Peyer's patch (tissue), 4 donors: Measurements from ENCODE around the gene PCYT2. TPM values are rescaled to one million over a fixed set of nuclear protein-coding genes. Genes with fewer than 3 reads are reported as not detected.

ENCODE experiments used
- DNase-seq, 3 donors: peaks; one replicate each; pipeline ENCODE4 v3.0.0-alpha.2; 2017 to 2019
- H3K27ac ChIP-seq, 4 donors: fragments of 200-600 bp; sonication (generic); one replicate each; pipeline ENCODE4 v1.5.1; 2016 to 2019
- H3K27me3 ChIP-seq, 2 donors: fragments of 200-600 bp; sonication (generic); one replicate each; pipeline ENCODE4 v1.5.1; 2019
- H3K36me3 ChIP-seq, 3 donors: fragments of 200-600 bp; sonication (generic); one replicate each; pipeline ENCODE4 v1.5.1; 2016 to 2019
- H3K4me1 ChIP-seq, 4 donors: fragments of 200-600 bp; sonication (generic); one replicate each; pipeline ENCODE4 v1.5.1; 2016 to 2019
- H3K4me3 ChIP-seq, 4 donors: fragments of 200-600 bp; sonication (generic); 1 replicate in 3 of 4; 2 replicates in 1 of 4; pipeline ENCODE4 v1.5.1; 2016 to 2019; ENCODE audit warnings: mild to moderate bottlenecking in 1 of 4
- H3K9me3 ChIP-seq, 4 donors: fragments of 200-600 bp; sonication (generic); one replicate each; pipeline ENCODE4 v1.5.1; 2016 to 2019; ENCODE audit warnings: mild to moderate bottlenecking in 1 of 4
- CTCF ChIP-seq, 6 experiments: fragments of 450-650 bp in 4 of 6; fragments of 200-600 bp in 2 of 6; sonication (generic) in 1 of 6; IDR thresholded peaks; one replicate each; pipeline ENCODE4 v1.5.1; 2017 to 2019; ENCODE audit warnings: antibody characterized with exemption in 6 of 6, mild to moderate bottlenecking in 3 of 6, moderate library complexity in 1 of 6
- POLR2A ChIP-seq, 2 donors: fragments of 450-650 bp; IDR thresholded peaks; one replicate each; pipeline ENCODE4 v1.5.1; 2017; ENCODE audit warnings: antibody characterized with exemption in 2 of 2, mild to moderate bottlenecking in 2 of 2, moderate library complexity in 2 of 2
- total RNA-seq, 4 donors: library from RNA; depleted of rRNA; stranded (reverse); fragments of >200 nt; gene quantifications; one replicate each; pipeline ENCODE4 v1.1.0, GENCODE V29; 2016

PCYT2 gene
- total RNA-seq: 100 to 1,000 TPM in 3 of 4 donors, 10 to 100 TPM in 1; 67.7 to 297 (median 179) TPM

DNA sequence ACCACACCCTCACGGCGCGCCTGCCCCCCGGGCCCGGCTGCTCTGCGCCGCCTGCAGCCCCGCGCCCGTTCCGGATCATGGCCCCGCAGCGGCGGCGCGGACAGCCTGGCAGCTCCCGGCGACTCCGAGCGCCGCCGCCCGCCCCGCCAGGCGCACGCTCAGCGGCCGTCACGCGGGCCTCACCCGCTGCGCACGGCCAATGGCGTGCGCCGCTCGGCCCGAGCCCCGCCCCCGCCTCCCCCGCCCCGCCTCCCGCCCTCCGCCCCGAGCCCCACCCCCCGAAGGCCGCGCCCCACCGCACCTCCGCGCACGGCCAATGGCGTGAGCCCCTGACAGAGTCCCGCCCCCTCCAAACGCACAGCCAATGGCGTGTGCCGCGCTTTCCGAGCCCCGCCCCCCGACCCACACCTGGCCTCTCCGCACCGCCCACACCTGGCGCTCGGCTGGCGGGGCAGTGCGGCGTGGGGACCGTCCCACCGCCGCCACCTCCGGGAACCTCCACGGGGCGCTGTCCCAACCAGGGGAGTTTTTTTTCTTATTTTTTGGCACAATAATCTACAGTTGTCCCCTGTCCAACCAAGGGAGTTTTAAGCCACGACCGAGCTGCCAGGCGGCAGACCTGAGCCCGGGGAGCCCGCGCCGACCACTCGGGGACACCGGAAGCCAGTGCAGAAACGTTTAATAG, at the start of gene PCYT2:
Gene PCYT2 (minus strand): TSS at position 123 of the 685 bp plus-strand sequence. CDS start 44 bp downstream, at position 79.
- peak; percentile 94 to 97 (median 97) for DNase-seq
- TF ChIP-seq POLR2A (IDR thresholded peaks at IDR 0.05) (peak in 1 of 2 donors; percentile 77), CTCF (IDR thresholded peaks at IDR 0.05) (peak in 3 of 6 experiments; percentile 9 to 30 (median 18))
- peaks cover 0 to 11% (median 8%) of the 10 kb centered on the region in 4 donors for H3K4me1 ChIP-seq

DNA sequence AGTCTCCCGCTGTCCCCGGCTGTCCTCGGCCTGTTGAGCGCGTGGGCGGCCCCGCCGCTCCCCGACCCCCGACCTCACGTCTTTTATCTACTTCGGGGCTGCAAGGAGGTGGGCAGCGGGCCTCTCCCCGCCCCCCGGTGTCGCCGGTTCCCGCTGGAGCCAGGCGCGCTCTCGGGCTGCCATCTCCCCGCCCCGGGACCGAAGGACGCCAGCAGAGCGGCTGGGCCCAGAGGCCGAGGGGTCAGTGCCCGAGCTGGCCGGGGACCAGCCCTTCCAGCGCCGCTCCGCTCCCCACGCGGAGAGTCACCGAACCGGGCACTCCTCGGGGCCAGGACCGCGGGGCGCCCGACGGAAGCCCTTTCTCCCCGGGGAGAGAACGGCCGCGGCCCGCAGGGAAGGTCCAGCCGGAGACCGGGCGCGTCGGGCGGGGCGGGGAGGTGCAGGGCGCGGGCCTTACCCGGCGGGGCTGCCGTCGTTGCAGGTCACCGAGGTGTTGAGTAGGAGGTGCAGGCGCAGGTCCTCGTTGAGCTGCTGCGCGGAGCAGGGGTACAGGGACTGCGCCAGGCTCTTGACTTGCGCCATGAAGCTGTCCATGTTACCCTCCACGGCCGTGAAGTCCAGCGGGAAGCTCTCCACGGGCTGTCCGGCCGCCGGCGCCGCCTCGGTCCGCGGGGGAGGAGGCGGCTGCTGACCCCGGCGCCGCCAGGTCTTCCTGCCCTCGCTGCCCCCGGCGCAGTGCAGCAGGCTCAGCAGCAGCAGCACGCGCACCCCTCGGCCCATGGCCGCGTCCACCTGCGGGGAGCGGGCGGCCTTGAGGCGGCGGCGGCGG, 49.1 kb upstream of the PCYT2 start:
- TF ChIP-seq CTCF (IDR thresholded peaks at IDR 0.05): no peak
- no peak for TF ChIP-seq POLR2A (IDR thresholded peaks at IDR 0.05)

More for the DNA sequence above, at the start of gene PCYT2:
- Histone ChIP-seq H3K27ac (peak within 1 kb of the TSS; percentile 61 to 96 (median 78)), H3K27me3 (no peaks in the 10 kb centered on the region), H3K36me3 (peaks cover 0 to 72% (median 5%) of the 10 kb centered on the region in 3 donors), H3K9me3 (no peaks in the 10 kb centered on the region), H3K4me3 (peak within 1 kb of the TSS; percentile 61 to 99 (median 86))

GRCh38 chr17:81959362-81960129, 48.3 kb upstream of the PCYT2 start:
- H3K4me1 ChIP-seq: peaks cover 0 to 30% (median 15%) of the 10 kb centered on the region in 4 donors
- H3K27me3 ChIP-seq: peaks cover 0 to 29% of the 10 kb centered on the region in 2 donors
- TF ChIP-seq POLR2A (IDR thresholded peaks at IDR 0.05) (no peak), CTCF (IDR thresholded peaks at IDR 0.05) (peak; percentile 80 to 99 (median 97))
- no peaks in the 10 kb centered on the region for H3K9me3 ChIP-seq
- peak overlapping the region in 1 of 4 donors; percentile 52 for H3K27ac ChIP-seq
- peak; percentile 78 to 88 (median 85) for DNase-seq
- no peaks in the 10 kb centered on the region for H3K36me3 ChIP-seq
- H3K4me3 ChIP-seq: peak overlapping the region; percentile 32 to 63 (median 53)

More for the DNA sequence above, 49.1 kb upstream of the PCYT2 start:
- Histone ChIP-seq H3K27ac (peak overlapping the region in 1 of 4 donors; percentile 52), H3K27me3 (peaks cover 0 to 29% of the 10 kb centered on the region in 2 donors), H3K4me1 (peaks cover 0 to 30% (median 15%) of the 10 kb centered on the region in 4 donors), H3K4me3 (peak overlapping the region; percentile 32 to 63 (median 53)), H3K9me3 (no peaks in the 10 kb centered on the region), H3K36me3 (no peaks in the 10 kb centered on the region)
- DNase-seq: no peak

DNA sequence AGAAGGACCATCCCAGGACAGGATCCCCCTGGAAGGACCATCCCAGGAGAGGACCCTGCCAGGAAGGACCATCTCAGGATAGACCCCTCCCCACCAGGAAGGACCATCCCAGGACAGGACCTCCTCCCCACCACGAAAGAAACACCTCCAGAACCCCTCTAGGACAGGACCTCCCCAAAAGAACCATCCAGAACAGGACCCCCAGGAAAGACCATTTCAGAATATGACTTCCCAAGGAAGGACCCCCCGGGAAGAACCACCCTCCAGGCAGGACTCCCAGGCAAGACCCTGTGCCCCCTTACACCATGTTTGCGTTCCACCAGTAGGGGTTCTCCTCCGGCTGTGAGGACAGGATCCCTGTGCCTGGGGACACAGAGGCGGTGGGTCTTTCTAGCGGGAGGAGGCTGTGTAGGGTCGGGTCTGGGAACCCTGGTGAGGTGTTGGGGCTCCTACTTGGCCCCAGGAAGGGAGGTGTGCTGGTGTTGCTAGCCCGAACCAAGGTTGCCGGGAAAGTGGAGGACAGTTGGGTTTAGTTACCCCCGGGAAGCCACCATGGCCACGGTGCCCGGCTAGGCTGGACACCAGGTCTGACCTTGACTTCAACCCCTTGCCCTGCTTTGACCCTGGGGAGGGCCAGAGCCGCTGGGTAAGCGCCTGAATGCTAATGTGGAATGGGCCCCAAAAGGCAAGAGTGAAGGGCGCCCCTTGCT, 47.6 kb upstream of the PCYT2 start:
- H3K27me3 ChIP-seq: peaks cover 0 to 29% of the 10 kb centered on the region in 2 donors
- peak overlapping the region in 1 of 4 donors; percentile 59 for H3K4me3 ChIP-seq
- peak overlapping the region in 1 of 4 donors; percentile 52 for H3K27ac ChIP-seq
- peaks cover 0 to 30% (median 15%) of the 10 kb centered on the region in 4 donors for H3K4me1 ChIP-seq
- no peaks in the 10 kb centered on the region for H3K36me3 ChIP-seq
- DNase-seq: no peak
- no peaks in the 10 kb centered on the region for H3K9me3 ChIP-seq
- TF ChIP-seq CTCF (IDR thresholded peaks at IDR 0.05): no peak
